B cell (primary cell): Measurements from ENCODE around the gene CDH12.

Experiments
- CTCF ChIP-seq: fragments of 200-600 bp; IDR thresholded peaks from one replicate; pipeline ENCODE4 v1.8.0; 2022; ENCODE audit warnings: antibody characterized with exemption, mild to moderate bottlenecking
- EZH2 ChIP-seq: IDR thresholded peaks from 2 replicates; pipeline ENCODE4 v1.6.1; 2012; ENCODE audit warnings: borderline replicate concordance, low read depth, mild to moderate bottlenecking, moderate library complexity, low read length; ENCODE audit not compliant: insufficient read depth, poor library complexity, severe bottlenecking

GRCh38 chr5:21931116-21931515 lies 922.0 kb downstream of the CDH12 start:
- no peak for TF ChIP-seq CTCF
- no peak for TF ChIP-seq EZH2
